ENCODE measurements around the gene FOXK2.
"Not testable (repeated sequence)": the region's sequence is repeated elsewhere in the genome, so short reads cannot be mapped to it uniquely, and the experiment has no call there.

Gene FOXK2

DNA sequence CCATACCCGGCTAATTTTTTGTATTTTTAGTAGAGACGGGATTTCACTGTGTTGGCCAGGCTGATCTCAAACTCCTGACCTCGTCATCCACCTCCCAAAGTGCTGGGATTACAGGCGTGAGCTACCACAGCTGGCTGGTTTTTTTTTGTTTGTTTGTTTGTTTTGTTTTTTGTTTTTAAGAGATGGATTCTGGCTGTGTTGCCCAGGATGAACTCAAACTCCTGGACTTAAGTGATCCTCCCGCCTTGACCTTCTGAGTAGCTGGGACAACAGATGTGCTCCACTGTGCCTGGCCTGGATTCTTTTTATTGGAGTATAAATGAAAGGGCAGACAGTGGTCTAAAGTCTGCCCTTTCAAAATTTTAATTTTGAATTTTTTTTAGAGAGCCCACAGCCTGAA is 44.7 kb downstream of the FOXK2 start:
- DNase-seq (ENCODE audit: low read depth) = no peak

DNA sequence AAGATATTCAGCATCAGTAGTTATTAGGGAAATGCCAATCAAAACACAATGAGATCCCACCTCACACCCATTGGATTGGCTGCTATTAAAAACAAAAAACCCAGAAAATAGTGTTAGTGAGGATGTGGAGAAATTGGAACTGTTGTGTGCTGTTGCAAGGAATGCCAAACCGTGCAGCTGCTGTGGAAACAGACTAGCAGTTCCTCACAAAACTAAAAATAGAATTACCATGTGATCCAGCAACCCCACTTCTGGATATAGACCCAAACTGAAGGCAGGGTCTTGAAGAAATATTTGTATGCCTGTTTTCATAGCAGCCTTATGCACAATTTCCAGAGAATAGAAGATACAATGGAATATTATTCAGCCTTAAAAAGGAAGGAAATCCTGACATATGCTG is 46.0 kb downstream of the FOXK2 start:
- DNase-seq (ENCODE audit: low read depth) = no peak

DNA sequence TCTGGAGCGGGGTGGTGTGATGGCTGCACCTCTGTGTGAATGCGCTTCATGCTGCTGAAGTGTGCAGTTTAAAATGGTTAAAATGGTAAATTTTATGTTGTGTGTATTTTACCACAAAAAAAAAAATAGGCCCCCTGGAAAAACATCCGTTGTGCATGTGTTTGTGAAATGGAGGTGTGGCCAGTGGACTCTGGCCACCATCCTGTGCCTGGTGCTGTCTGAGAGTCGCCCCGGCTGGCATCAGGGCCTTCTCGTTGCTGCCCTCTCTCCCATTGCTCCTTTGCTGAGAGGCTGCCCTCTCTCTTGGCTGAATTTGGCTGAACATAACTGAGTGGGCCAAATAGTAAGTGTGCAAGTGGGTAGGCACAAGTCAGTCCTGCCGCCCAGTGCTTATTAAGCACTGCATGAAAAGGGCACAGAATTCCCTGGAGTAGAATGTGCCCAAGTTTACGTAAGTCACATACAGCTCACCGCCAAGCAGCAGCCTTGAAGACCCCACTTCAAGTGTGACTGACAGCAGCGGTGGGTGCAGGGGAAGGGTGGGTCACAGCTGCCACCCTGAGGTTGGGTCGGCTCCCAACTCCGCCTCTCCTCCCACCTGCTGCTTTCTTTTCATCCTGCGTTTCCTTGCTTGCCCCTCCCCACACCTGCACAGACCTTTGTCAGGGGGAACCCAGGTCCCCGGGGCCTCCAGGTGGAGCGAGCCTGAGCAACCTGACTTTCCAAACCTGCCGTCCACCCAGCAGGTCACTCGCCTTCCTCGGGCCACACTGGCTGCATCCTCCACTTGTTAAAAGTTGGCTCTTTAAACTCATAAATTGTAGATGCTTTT is 46.8 kb downstream of the FOXK2 start:
- DNase-seq (ENCODE audit: low read depth) = no peak

DNA sequence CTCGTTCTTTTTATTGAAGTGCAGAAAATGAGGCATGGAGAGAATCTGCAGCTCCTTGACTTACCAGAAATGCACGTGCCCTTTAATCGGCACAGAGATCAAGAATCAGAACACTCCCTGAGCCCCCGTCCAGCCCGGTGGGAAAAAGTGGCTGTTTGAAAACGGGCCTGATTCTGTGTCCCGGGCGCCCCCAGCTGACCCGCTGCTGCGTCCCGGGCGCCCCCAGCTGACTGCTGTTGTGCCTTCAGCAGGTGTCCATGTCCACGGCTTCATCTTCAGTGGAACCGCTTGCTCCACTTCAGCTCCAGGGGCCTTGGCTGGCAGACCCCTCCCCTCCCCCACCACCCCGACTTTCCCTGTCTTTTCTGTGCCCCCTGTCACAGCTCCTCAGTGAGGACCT is 47.8 kb downstream of the FOXK2 start:
- no peak for DNase-seq (ENCODE audit: low read depth)

DNA sequence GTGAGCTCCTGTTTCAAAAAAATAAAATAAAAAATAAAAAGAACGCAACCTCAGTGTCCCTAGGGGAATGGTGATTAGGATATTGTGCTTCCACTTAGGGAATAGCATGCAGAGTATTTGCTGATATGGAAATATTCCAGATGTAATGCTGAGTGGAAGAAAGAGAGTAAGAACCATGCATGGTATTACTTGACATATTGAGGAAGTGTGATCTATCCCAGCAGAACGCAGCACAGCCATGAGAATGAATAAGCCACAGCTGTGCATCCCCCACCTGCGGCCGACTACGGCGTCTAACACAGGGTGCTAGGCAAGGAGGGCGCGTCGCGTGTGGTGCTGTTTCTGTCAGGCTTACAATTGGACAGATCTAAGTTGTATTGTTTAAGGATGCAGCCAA is 49.5 kb downstream of the FOXK2 start:
- DNase-seq (ENCODE audit: low read depth) = no peak

DNA sequence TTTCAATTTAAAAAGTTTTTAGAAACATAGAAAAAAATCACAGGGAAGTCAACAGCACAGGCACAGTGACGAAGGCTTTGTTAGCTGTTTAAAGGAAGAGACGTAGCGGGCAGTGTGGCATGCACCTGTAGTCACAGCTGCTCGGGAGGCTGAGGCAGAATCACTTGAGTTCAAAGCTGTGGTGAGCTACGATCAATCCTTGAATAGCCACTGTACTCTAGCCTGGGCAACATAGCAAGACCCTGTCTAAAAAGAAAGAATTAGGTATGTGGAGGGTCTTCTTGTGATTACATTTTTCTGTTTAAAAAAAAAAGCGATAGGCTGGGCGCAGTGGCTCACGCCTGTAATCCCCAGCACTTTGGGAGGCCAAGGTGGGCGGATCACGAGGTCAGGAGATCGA is 50.1 kb downstream of the FOXK2 start:
- no peak for DNase-seq (ENCODE audit: low read depth)

DNA sequence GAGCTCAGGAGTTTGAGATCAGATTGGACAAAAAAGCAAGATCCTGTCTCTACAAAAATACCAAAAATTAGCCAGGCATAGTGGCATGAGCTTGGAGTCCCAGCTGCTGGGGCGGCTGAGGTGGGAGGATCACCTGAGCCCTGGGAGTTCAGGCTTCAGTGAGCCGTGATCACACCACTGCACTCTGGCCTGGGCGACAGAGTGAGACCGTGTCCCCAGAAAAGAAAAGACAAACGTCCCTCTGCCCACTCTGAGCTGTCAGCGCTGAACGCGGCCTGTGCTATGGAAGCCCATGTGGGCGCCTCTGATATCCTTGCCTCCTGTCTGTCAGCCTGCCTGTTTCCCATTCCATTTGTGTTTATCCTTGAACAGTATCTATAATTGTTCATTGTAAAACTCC is 50.7 kb downstream of the FOXK2 start:
- no peak for DNase-seq (ENCODE audit: low read depth)

DNA sequence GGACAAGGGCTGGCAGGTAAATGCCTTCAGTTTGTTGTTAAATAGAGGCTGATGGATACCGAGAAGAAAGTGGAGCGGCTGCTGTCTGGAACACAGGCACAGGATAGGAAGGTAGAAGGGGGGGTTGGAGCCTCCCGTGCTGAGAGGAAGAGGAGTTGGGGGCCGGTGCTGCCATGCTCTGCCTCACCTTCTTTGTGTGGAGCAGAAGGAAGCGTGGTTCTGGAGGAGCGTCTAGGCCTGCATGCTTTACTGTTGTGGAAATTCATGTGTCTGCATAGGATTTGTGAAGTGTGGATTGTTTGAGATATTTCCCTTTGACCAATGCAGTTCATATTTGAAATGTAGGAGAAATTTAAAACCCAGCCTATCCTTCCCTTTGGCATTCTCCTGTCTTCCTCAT is 52.3 kb downstream of the FOXK2 start:
- no peak for DNase-seq (ENCODE audit: low read depth)

DNA sequence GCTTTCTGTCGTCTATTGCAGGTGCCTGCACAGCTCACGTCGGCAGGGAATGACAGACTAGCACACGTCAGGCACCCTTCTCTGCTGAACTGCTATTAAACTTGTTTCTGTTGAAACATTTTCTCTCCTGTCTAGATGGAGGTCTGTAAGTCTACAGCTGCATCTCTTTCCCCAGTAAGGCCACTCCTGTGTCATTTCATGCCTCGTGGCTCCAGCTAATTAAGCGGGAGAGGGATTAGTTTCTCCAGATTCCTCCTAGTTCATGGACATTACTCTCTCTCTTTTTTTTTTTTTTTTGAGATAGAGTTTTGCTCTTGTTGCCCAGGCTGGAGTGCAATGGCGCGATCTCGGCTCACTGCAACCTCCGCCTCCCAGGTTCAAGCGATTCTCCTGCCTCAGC is 54.5 kb downstream of the FOXK2 start:
- DNase-seq (ENCODE audit: low read depth) = no peak

DNA sequence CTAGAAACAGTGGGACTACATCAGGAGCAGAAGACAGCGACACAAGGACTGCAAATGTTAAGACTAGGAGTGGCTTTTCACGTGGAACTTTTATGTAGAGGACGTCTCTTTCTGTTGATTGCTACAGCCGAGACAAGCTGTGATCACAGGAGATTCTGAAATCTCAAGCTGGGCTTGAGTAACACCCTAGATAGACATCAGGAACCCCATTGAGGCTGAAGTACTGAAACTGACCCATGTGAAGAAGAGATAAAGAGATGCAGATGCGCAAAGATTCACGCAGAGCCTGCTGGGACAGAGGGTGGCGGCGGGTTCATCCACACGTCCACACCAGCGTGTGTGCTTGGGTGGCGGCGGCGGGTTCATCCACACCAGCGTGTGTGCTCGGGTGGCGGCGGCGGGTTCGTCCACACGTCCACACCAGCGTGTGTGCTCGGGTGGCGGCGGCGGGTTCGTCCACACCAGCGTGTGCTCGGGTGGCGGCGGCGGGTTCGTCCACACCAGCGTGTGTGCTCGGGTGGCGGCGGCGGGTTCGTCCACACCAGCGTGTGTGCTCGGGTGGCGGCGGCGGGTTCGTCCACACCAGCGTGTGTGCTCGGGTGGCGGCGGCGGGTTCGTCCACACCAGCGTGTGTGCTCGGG is 56.2 kb downstream of the FOXK2 start:
- not testable (repeated sequence) for DNase-seq (ENCODE audit: low read depth)

DNA sequence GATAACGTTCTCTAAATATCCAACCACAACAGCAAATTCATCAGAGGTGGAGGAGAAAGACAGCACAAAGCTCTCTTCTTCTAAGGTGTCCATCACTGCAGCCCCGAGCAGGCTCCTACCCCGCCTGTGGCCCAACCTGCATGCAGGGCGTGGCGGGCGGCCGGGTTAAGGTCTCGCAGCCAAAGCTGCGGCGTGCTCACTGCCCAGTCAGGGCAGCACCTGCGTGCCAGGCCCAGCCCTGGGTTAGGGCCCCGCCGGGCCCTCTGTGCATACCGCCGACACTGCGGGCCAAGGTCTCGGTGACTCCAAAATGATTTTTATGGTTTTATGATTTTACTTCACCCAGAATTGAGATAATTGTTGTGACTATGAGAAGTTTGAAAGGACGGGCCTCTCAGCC is 57.8 kb downstream of the FOXK2 start:
- DNase-seq (ENCODE audit: low read depth) = no peak

DNA sequence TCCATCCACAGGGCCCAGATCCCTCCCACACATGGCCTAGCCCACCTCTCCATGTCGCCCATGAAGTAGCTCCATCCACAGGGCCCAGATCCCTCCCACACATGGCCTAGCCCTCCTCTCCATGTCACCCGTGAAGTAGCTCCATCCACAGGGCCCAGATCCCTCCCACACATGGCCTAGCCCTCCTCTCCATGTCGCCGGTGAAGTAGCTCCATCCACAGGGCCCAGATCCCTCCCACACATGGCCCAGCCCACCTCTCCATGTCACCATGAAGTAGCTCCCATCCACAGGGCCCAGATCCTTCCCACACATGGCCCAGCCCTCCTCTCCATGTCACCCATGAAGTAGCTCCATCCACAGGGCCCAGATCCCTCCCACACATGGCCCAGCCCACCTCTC is 60.4 kb downstream of the FOXK2 start:
- DNase-seq (ENCODE audit: low read depth) = not testable (repeated sequence)

DNA sequence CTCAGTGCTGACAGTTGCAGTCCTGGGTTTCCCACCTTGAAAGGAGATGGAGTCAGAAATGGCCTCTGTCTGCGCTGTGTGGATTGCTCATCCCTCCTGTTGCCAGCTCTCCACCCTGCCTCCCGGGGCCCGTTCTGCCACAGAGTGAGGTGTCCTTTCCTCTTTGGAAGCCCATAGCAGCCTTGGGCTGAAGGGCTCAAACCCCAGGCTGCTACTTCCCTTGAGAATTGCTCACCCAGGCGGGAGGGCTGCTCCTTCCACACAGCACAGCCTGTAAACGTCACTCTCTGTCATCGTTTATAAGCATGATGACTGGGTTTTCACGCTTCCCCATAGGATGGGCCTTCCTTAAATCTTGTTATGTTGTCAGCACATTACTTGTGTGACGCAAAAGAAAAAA is 62.7 kb downstream of the FOXK2 start:
- no peak for DNase-seq (ENCODE audit: low read depth)

DNA sequence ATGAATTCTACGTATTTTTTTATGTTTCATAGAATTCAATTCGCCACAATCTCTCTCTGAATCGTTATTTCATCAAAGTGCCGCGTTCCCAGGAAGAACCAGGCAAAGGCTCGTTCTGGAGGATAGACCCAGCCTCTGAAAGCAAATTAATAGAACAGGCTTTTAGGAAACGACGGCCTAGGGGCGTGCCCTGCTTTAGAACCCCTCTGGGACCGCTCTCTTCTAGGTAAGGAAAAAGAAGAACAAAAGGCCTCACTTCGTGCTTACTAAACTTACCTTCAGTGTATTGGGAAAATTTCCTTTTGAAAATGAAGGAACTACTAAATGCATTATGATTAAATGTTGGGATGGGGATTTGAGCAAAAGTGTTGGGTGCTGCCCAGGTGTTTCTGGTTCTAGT is 63.2 kb downstream of the FOXK2 start:
- no peak for DNase-seq (ENCODE audit: low read depth)

DNA sequence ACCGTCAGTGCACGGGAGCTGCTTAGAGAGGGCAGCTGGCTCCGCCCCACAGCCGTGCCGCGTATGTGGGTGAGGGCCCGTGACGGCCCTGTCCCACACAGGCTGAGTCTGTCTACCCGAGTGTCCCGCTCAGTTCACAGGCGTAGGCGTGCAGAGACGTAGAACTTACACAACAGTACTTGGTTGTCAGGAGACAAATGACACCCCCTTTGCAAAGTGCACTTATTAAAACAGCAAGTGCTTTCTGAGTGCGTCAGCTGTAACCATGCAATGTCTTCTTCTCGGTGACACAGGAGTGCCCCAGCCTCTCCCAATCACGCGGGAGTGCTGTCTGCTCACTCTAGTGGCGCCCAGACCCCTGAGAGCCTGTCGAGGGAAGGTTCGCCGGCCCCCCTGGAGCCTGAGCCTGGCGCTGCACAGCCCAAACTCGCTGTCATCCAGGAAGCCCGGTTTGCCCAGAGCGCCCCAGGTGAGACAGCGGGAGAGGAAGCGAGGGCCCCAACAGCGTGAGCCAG is 64.2 kb downstream of the FOXK2 start:
- no peak for DNase-seq (ENCODE audit: low read depth)

DNA sequence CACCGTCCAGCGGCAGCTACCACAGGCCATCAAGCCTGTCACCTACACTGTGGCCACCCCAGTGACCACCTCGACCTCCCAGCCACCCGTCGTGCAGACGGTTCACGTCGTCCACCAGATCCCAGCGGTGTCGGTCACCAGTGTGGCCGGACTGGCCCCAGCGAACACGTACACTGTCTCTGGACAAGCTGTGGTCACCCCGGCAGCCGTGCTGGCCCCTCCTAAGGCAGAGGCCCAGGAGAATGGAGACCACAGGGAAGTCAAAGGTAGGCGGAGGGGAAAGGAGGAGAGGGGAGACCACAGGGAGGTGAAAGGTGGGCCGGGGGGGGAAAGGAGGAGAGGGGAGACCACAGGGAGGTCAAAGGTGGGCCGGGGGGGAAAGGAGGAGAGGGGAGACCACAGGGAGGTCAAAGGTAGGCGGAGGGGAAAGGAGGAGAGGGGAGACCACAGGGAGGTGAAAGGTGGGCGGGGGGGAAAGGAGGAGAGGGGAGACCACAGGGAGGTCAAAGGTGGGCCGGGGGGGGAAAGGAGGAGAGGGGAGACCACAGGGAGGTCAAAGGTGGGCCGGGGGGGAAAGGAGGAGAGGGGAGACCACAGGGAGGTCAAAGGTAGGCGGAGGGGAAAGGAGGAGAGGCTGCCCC is 66.5 kb downstream of the FOXK2 start:
- not testable (repeated sequence) for DNase-seq (ENCODE audit: low read depth)

DNA sequence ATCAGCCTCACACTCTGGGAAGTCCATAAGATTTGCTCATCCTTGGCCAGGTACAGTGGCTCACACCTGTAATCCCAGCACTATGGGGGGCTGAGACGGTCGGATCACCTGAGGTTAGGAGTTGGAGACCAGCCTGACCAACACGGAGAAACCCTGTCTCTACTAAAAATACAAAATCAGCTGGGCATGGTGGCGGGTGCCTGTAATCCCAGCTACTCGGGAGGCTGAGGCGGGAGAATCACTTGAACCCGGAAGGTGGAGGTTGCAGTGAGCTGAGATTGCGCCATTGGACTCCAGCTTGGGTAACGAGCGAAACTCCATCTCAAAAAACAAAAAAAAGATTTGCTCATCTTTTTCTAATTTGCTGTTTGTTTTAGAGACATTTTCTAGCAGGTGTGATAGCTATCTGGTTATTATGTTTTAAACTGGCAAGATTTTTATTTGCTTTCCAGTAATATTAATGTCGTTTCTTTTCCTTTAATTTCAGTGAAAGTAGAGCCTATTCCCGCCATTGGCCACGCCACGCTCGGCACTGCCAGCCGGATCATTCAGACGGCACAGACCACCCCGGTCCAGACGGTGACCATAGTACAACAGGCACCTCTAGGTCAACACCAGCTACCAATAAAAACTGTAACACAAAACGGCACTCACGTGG is 67.2 kb downstream of the FOXK2 start:
- no peak for DNase-seq (ENCODE audit: low read depth)

DNA sequence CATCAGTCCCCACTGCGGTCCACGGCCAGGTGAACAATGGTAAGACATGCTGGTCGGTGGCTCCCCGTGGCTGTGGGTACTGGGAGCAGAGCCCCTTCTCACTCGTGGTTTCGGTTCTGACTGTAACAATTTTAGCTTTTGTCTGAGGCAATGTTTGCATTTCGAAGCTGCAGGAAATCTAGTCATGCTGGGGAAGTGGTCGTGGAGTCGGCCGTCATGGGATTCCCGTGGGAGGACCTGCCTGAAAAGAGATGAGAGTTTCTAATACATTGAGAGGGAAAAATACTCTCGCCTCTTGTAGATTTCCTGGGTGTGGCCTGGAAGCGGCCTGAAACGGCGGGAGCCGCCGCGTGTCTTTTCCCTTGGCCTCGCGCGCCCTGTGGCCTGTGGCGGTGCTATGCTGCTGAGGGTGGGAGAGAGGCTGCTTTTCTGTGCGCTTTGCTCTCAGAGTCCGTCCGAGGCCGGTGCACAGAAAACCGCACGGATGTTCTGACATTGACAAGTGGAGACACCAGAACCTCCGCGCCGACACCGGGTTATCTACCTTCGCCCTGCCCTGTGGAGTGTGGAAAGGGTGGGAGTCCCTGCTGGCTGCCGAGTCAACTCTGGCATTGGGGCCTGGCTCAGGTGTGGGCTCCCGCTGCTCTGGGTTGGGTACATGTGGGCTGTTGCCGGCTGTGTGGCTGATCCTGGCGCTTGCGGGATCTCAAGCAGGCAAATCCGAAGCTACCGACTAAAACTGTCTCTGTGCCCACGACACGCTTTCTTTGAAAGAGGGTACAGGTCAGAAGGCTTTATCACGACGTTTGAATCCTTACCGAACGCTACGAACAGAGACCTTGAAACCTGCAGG is 67.9 kb downstream of the FOXK2 start:
- DNase-seq (ENCODE audit: low read depth) = no peak

DNA sequence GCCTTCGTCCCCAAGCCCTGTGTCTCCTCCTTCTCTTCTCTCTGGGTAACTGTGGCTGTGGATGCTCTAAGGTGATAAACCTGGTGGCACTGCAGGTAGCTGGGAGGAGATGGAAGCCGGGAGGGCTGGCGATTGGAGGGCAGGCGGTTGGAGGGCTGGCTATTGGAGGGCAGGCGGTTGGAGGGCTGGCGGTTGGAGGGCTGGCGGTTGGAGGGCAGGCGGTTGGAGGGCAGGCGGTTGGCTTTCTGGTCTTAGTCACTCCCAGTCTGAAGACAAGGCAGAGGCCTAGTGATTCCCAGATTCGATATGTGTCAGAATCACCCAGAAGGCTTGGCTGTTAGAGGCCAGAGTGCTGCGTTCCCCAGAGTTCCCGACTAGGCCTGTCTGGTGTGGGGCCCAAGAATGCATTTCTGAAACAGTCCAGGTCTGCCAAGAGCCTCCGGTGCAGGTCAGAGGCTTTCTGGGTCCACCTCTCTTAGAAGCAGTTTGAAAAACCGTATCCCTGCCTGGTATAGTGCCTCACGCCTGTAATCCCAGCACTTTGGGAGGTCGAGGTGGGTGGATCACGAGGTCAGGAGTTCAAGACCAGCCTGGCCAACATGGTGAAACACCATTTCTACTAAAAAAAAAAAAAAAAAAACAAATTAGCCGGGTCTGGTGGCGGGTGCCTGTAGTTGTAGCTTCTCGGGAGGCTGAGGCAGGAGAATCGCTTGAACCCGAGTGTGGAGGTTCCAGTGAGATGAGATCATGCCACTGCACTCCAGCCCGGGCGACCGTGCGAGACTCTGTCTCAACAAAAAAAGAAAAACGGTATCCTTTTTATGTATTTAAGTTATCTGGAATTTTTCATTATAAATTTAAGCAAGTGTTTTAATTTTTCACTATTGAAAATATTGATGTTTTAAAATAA is 69.0 kb downstream of the FOXK2 start:
- DNase-seq (ENCODE audit: low read depth) = no peak

DNA sequence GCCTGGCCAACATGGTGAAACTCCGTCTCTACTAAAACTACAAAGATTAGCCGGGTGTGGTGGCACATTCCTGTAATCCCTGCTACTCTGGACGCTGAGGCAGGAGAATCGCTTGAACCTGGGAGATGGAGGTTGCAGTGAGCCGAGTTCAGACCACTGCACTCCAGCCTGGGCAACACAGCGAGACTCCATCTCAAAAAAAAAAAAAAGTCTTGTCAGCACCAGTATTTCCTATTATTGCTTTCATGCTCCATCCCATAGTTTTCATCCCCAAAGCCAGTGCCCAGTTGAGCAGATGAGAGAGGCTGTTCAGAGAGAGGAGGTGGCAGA is 70.3 kb downstream of the FOXK2 start:
- DNase-seq (ENCODE audit: low read depth) = no peak

DNA sequence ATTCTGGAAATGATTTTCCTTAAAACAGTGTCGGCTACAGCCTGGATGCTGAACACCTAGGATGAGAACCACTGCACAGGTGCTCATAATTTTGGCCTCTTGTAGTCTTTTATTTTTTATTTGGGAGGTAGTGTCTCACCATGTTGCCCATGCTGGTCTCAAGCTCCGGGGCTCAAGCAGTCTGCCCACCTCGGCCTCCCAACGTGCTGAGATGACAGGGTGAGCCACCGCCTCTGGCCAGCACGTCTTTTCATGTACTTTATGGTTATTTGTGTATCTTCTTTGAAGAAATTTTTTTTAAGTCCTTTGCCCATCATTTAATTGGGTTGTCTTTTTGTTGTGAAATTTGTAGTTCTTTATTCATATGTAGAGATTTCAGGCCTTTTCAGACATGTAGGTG is 70.7 kb downstream of the FOXK2 start:
- no peak for DNase-seq (ENCODE audit: low read depth)

Measured in stimulated activated CD8-positive, alpha-beta memory T cell treated with anti-CD3 and anti-CD28 coated beads, Interleukin-12 subunit alpha, Interleukin-12 subunit beta, amount 100 ng/mL, for 1 hour (primary cell).